Stimulated activated naive B cell treated with anti-CD40 and anti-IgM and Interleukin-4, amounts not matched to agents 10 μg/mL and 1 μg/mL and 100 μg/mL, for 72 hours (primary cell): ENCODE data around the gene TENT5C.

Experiments used
- ATAC-seq, 2 donors: fragments of 150-1000 bp; cut with Tn5 transposase; replicated peaks; 2 replicates each; pipeline ENCODE4 v1.10.0; 2021; ENCODE audit warnings: moderate library complexity in 1 of 2
- DNase-seq: peaks from one replicate; pipeline ENCODE4 v3.0.0; 2021
- H3K27ac Mint-ChIP-seq: one replicate; pipeline ENCODE4 v1.8.0; 2022; ENCODE audit warnings: mild to moderate bottlenecking, mixed read lengths
- H3K27me3 Mint-ChIP-seq, 2 donors: one replicate each; pipeline ENCODE4 v1.8.0; 2022; ENCODE audit warnings: mixed read lengths in 2 of 2
- H3K36me3 Mint-ChIP-seq, 2 donors: one replicate each; pipeline ENCODE4 v1.8.0; 2022; ENCODE audit warnings: mixed read lengths in 2 of 2, mild to moderate bottlenecking in 1 of 2
- H3K4me1 Mint-ChIP-seq, 2 donors: one replicate each; pipeline ENCODE4 v1.8.0; 2022; ENCODE audit warnings: mixed read lengths in 2 of 2, mild to moderate bottlenecking in 1 of 2
- H3K4me3 Mint-ChIP-seq, 2 donors: one replicate each; pipeline ENCODE4 v1.8.0; 2022; ENCODE audit warnings: mild to moderate bottlenecking in 2 of 2, mixed read lengths in 2 of 2, moderate library complexity in 1 of 2
- H3K9me3 Mint-ChIP-seq, 2 donors: one replicate each; pipeline ENCODE4 v1.8.0; 2022; ENCODE audit warnings: mixed read lengths in 2 of 2, mild to moderate bottlenecking in 1 of 2

The TENT5C gene

GRCh38 chr1:117608758-117609157 is 2.9 kb downstream of the TENT5C start:
- no peak for DNase-seq
- Mint-ChIP-seq H3K27ac (peak overlapping the region; percentile 90), H3K36me3 (peaks cover 28 to 44% of the 10 kb centered on the region in 2 donors), H3K9me3 (no peaks in the 10 kb centered on the region), H3K4me3 (peak overlapping the region; percentile 82 to 99), H3K4me1 (peaks cover 50 to 78% of the 10 kb centered on the region in 2 donors), H3K27me3 (no peaks in the 10 kb centered on the region)
- ATAC-seq = no peak

- H3K36me3 Mint-ChIP-seq = peaks cover 28 to 52% of the 10 kb centered on the region in 2 donors
- H3K27me3 Mint-ChIP-seq = no peaks in the 10 kb centered on the region
- DNase-seq = no peak
- peak overlapping the region in 1 of 2 donors; percentile 23 for H3K4me3 Mint-ChIP-seq
- ATAC-seq = no peak
- H3K4me1 Mint-ChIP-seq = peaks cover 56 to 84% of the 10 kb centered on the region in 2 donors
- H3K27ac Mint-ChIP-seq = peak overlapping the region; percentile 90
- H3K9me3 Mint-ChIP-seq = no peaks in the 10 kb centered on the region
These were observed 3.6 kb downstream of the TENT5C start for GRCh38 chr1:117609471-117609911.

GRCh38 chr1:117610036-117610435 is 4.2 kb downstream of the TENT5C start:
- peaks cover 30 to 56% of the 10 kb centered on the region in 2 donors for H3K36me3 Mint-ChIP-seq
- H3K27ac Mint-ChIP-seq = peak overlapping the region; percentile 10
- peaks cover 58 to 84% of the 10 kb centered on the region in 2 donors for H3K4me1 Mint-ChIP-seq
- no peak for DNase-seq
- no peak for ATAC-seq
- peak overlapping the region in 1 of 2 donors; percentile 2 for H3K4me3 Mint-ChIP-seq
- no peaks in the 10 kb centered on the region for H3K27me3 Mint-ChIP-seq
- H3K9me3 Mint-ChIP-seq = no peaks in the 10 kb centered on the region

- ATAC-seq = no peak
- Mint-ChIP-seq H3K27ac (peak overlapping the region; percentile 72), H3K4me1 (peaks cover 70 to 90% of the 10 kb centered on the region in 2 donors), H3K27me3 (no peaks in the 10 kb centered on the region), H3K36me3 (peaks cover 34 to 66% of the 10 kb centered on the region in 2 donors), H3K9me3 (no peaks in the 10 kb centered on the region), H3K4me3 (peak overlapping the region in 1 of 2 donors; percentile 18)
- DNase-seq = no peak
These were observed 5.3 kb downstream of the TENT5C start for GRCh38 chr1:117611121-117611601.

- Mint-ChIP-seq H3K4me1 (peaks cover 74 to 98% of the 10 kb centered on the region in 2 donors), H3K9me3 (no peaks in the 10 kb centered on the region), H3K36me3 (peaks cover 39 to 68% of the 10 kb centered on the region in 2 donors), H3K27me3 (no peaks in the 10 kb centered on the region), H3K27ac (peak overlapping the region; percentile 92), H3K4me3 (no peak overlapping the region)
- ATAC-seq (no peak), DNase-seq (no peak)
These were observed 6.1 kb downstream of the TENT5C start for GRCh38 chr1:117611894-117612483.

GRCh38 chr1:117612517-117613248 is 6.8 kb downstream of the TENT5C start:
- H3K4me3 Mint-ChIP-seq = peak overlapping the region; percentile 35 to 57
- H3K9me3 Mint-ChIP-seq = no peaks in the 10 kb centered on the region
- peaks cover 42 to 68% of the 10 kb centered on the region in 2 donors for H3K36me3 Mint-ChIP-seq
- peak; percentile 15 for DNase-seq
- no peaks in the 10 kb centered on the region for H3K27me3 Mint-ChIP-seq
- ATAC-seq = peak; percentile 58 to 61
- peaks cover 74 to 99% of the 10 kb centered on the region in 2 donors for H3K4me1 Mint-ChIP-seq
- peak overlapping the region; percentile 92 for H3K27ac Mint-ChIP-seq

- ATAC-seq (no peak), DNase-seq (no peak)
These were observed 7.6 kb downstream of the TENT5C start for GRCh38 chr1:117613249-117613968.

GRCh38 chr1:117613969-117614729 is 8.3 kb downstream of the TENT5C start:
- DNase-seq (no peak), ATAC-seq (no peak)
- Mint-ChIP-seq H3K36me3 (peaks cover 43 to 67% of the 10 kb centered on the region in 2 donors), H3K4me3 (no peak overlapping the region), H3K9me3 (peaks cover 0 to 4% of the 10 kb centered on the region in 2 donors), H3K27me3 (no peaks in the 10 kb centered on the region), H3K4me1 (peaks cover 73 to 97% of the 10 kb centered on the region in 2 donors), H3K27ac (peak overlapping the region; percentile 82)

More at GRCh38 chr1:117613249-117613968, 7.6 kb downstream of the TENT5C start:
- Mint-ChIP-seq H3K27me3 (no peaks in the 10 kb centered on the region), H3K27ac (peak overlapping the region; percentile 92), H3K36me3 (peaks cover 45 to 70% of the 10 kb centered on the region in 2 donors), H3K9me3 (peaks cover 0 to 4% of the 10 kb centered on the region in 2 donors), H3K4me1 (peaks cover 75 to 99% of the 10 kb centered on the region in 2 donors), H3K4me3 (peak overlapping the region in 1 of 2 donors; percentile 29)

GRCh38 chr1:117615474-117615873 is 9.6 kb downstream of the TENT5C start:
- Mint-ChIP-seq H3K27me3 (no peaks in the 10 kb centered on the region), H3K4me3 (peak overlapping the region; percentile 28 to 40), H3K27ac (peak overlapping the region; percentile 2), H3K4me1 (peaks cover 69 to 97% of the 10 kb centered on the region in 2 donors), H3K9me3 (peaks cover 0 to 4% of the 10 kb centered on the region in 2 donors), H3K36me3 (peaks cover 39 to 65% of the 10 kb centered on the region in 2 donors)
- ATAC-seq = peak; percentile 78 to 85
- DNase-seq = peak; percentile 41

GRCh38 chr1:117616356-117616755 is 10.5 kb downstream of the TENT5C start:
- no peaks in the 10 kb centered on the region for H3K27me3 Mint-ChIP-seq
- H3K4me1 Mint-ChIP-seq = peaks cover 70 to 96% of the 10 kb centered on the region in 2 donors
- DNase-seq (no peak), ATAC-seq (no peak)
- peak overlapping the region in 1 of 2 donors; percentile 40 for H3K4me3 Mint-ChIP-seq
- H3K9me3 Mint-ChIP-seq = peaks cover 0 to 4% of the 10 kb centered on the region in 2 donors
- H3K27ac Mint-ChIP-seq = peak overlapping the region; percentile 73
- H3K36me3 Mint-ChIP-seq = peaks cover 40 to 66% of the 10 kb centered on the region in 2 donors

GRCh38 chr1:117616967-117617366 is 11.1 kb downstream of the TENT5C start:
- Mint-ChIP-seq H3K4me3 (no peak overlapping the region), H3K9me3 (peaks cover 0 to 4% of the 10 kb centered on the region in 2 donors), H3K36me3 (peaks cover 40 to 68% of the 10 kb centered on the region in 2 donors), H3K27me3 (no peaks in the 10 kb centered on the region), H3K4me1 (peaks cover 70 to 96% of the 10 kb centered on the region in 2 donors), H3K27ac (peak overlapping the region; percentile 87)
- no peak for ATAC-seq
- no peak for DNase-seq

GRCh38 chr1:117618450-117619122 is 12.7 kb downstream of the TENT5C start:
- Mint-ChIP-seq H3K9me3 (peaks cover 0 to 4% of the 10 kb centered on the region in 2 donors), H3K36me3 (peaks cover 43 to 81% of the 10 kb centered on the region in 2 donors), H3K27me3 (no peaks in the 10 kb centered on the region), H3K4me3 (peak overlapping the region in 1 of 2 donors; percentile 11), H3K27ac (peak overlapping the region; percentile 61), H3K4me1 (peaks cover 65 to 96% of the 10 kb centered on the region in 2 donors)
- ATAC-seq = peak; percentile 65 to 71
- DNase-seq = no peak

GRCh38 chr1:117620440-117620839 is 14.6 kb downstream of the TENT5C start:
- no peak overlapping the region for H3K4me3 Mint-ChIP-seq
- peaks cover 0 to 5% of the 10 kb centered on the region in 2 donors for H3K9me3 Mint-ChIP-seq
- no peak for ATAC-seq
- H3K36me3 Mint-ChIP-seq = peaks cover 56 to 82% of the 10 kb centered on the region in 2 donors
- H3K27me3 Mint-ChIP-seq = no peaks in the 10 kb centered on the region
- no peak for DNase-seq
- H3K27ac Mint-ChIP-seq = no peak overlapping the region
- H3K4me1 Mint-ChIP-seq = peaks cover 61 to 96% of the 10 kb centered on the region in 2 donors
